WERI-Rb-1 (cell line): ENCODE data around the gene PHACTR1.

Experiments used
- DNase-seq: peaks from one replicate; pipeline ENCODE4 v3.0.0-alpha.2; 2020
- H3K27ac ChIP-seq: fragments of 250-450 bp; sonication (Bioruptor Pico); 2 replicates; pipeline ENCODE4 v1.5.1; 2020; ENCODE audit warnings: mild to moderate bottlenecking, moderate library complexity
- H3K27me3 ChIP-seq: fragments of 250-450 bp; sonication (Bioruptor Pico); 2 replicates; pipeline ENCODE4 v1.5.1; 2021; ENCODE audit warnings: mild to moderate bottlenecking, low read depth, moderate library complexity; ENCODE audit not compliant: insufficient read depth, severe bottlenecking
- H3K36me3 ChIP-seq: fragments of 250-450 bp; sonication (Bioruptor Pico); 2 replicates; pipeline ENCODE4 v1.5.1; 2020; ENCODE audit warnings: mild to moderate bottlenecking, moderate library complexity
- H3K4me3 ChIP-seq: 2 replicates; pipeline ENCODE4 v1.5.1; 2011; ENCODE audit warnings: low read depth, mild to moderate bottlenecking, control low read depth, low read length
- H3K9me3 ChIP-seq: fragments of 250-450 bp; sonication (Bioruptor Pico); 2 replicates; pipeline ENCODE4 v1.5.1; 2021; ENCODE audit warnings: mild to moderate bottlenecking, moderate library complexity; ENCODE audit not compliant: severe bottlenecking
- TF ChIP-seq, protein P1 (sequence below): IDR thresholded peaks from 2 replicates; pipeline ENCODE4 v1.5.1; 2011; ENCODE audit warnings: low read depth, mild to moderate bottlenecking, control low read depth, inconsistent platforms, low read length

PHACTR1 gene

DNA sequence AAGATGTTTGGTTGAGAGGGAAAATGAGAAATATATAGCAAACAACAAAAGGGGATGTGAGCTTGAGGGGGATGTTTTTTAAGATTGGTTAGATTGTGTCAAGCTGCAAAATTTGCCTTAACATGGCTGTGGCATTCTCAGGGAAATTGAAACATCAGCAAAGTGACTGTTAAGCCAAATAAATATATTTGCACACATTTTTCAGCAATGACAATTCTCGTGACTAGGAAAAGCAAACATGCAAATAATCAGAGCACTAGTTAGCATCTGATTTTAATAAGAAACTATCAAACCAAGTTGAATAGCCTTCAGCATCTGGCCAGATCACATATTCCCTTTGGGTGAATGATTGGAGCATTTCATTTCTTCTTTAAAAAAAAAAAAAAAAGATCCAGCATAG lies 349.0 kb downstream of the PHACTR1 start:
- Histone ChIP-seq H3K4me3 (no peak overlapping the region), H3K36me3 (no peaks in the 10 kb centered on the region), H3K9me3 (no peaks in the 10 kb centered on the region), H3K27me3 (no peaks in the 10 kb centered on the region), H3K27ac (no peak overlapping the region)
- no peak for DNase-seq
- TF ChIP-seq, protein P1, sequence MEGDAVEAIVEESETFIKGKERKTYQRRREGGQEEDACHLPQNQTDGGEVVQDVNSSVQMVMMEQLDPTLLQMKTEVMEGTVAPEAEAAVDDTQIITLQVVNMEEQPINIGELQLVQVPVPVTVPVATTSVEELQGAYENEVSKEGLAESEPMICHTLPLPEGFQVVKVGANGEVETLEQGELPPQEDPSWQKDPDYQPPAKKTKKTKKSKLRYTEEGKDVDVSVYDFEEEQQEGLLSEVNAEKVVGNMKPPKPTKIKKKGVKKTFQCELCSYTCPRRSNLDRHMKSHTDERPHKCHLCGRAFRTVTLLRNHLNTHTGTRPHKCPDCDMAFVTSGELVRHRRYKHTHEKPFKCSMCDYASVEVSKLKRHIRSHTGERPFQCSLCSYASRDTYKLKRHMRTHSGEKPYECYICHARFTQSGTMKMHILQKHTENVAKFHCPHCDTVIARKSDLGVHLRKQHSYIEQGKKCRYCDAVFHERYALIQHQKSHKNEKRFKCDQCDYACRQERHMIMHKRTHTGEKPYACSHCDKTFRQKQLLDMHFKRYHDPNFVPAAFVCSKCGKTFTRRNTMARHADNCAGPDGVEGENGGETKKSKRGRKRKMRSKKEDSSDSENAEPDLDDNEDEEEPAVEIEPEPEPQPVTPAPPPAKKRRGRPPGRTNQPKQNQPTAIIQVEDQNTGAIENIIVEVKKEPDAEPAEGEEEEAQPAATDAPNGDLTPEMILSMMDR, result no peak

DNA sequence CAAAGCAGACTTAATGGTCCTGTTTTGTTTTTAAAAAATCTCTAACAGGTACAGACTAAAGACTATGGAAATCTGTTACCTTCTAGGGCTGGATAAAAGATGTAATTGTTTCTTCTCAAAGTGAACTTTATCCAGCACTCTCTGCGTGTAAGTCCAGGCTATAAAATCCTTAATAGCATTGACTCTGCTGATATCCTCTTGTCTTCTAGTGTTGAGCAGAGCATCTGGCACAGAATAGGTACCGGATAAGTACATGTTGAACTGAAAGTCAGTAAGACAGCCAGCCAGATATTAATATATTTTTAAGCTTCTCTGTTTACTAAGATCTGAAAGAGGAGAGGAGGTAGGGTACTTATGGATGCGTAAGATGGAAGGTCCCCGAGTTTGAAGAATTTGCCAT lies 349.5 kb downstream of the PHACTR1 start:
- no peaks in the 10 kb centered on the region for H3K9me3 ChIP-seq
- TF ChIP-seq, protein P1, result no peak
- H3K27ac ChIP-seq, result no peak overlapping the region
- no peaks in the 10 kb centered on the region for H3K27me3 ChIP-seq
- H3K36me3 ChIP-seq, result no peaks in the 10 kb centered on the region
- H3K4me3 ChIP-seq, result no peak overlapping the region
- DNase-seq, result no peak

- H3K27me3 ChIP-seq, result no peaks in the 10 kb centered on the region
- H3K36me3 ChIP-seq, result no peaks in the 10 kb centered on the region
- no peak for DNase-seq
- H3K9me3 ChIP-seq, result no peaks in the 10 kb centered on the region
- H3K4me3 ChIP-seq, result no peak overlapping the region
- TF ChIP-seq, protein P1, result no peak
- H3K27ac ChIP-seq, result no peak overlapping the region
These were observed 350.3 kb downstream of the PHACTR1 start for GRCh38 chr6:13066820-13067219.

DNA sequence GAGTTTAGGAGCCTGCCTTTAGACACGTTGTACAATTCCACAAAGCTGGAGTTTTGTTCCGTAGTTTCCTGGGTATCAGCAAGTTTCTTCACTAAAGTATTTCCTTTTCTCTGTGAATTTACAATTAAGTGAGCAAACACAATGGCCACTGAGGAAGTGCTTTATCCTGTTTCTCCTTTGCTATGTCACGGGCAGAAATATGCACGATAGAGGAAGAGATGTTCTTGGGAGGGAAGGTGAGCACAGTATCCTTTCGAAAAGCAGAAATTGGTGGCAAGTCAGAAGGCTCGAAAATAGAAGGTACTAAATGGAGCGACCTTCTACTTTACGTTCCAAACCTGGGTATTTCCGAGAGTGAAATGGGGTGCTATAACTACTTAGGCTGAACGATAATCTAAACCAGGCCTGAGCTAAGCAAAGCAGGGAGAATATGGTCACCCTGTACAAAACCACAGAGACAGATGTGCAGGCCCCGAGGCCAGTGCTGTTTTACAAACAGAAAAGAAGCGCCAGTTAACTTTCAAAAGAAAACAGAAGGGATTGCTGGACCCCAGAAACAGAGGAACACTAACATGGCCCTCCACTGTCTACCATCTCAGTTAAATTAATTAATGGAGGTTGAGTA lies 352.1 kb downstream of the PHACTR1 start:
- TF ChIP-seq, protein P1, result no peak
- Histone ChIP-seq H3K36me3 (no peaks in the 10 kb centered on the region), H3K9me3 (no peaks in the 10 kb centered on the region), H3K4me3 (no peak overlapping the region), H3K27me3 (no peaks in the 10 kb centered on the region), H3K27ac (no peak overlapping the region)
- DNase-seq, result no peak

DNA sequence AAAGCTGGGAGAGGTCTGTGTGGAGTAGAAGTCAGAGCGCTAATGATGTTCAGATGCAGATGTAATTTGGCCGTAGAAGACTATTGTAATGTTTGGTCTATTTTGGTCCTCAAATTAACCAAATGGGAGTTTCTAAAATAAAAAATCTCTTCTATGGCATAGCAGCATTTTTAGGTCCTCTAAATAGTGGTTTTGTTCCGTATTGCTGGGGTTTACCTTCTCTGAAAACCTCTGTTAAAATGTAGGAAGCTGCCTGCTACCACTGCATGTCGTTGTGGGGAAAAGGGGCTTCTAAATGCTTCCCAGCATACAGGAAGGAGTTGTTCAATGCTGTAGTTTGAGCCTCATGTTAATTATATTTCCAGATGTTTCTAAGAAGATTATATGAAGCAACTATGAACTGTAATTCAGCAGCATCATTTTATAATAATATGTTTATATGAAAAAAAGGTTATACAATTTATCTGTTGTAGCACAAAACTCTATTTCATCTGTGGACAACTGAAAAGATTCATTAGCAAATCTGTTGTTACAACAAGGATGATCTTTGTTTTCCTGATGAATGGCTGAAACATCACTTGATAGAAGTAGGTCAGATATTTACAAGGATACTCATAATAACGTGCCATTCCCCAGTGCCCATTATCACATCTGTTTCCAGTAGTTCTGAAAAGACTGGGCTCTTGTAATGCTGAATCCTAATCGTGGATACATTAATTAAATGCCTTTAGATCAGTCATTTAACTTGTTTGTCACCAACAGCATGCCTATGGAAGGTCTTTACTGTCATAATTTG lies 355.2 kb downstream of the PHACTR1 start:
- Histone ChIP-seq H3K27me3 (no peaks in the 10 kb centered on the region), H3K27ac (no peak overlapping the region), H3K9me3 (no peaks in the 10 kb centered on the region), H3K36me3 (no peaks in the 10 kb centered on the region), H3K4me3 (no peak overlapping the region)
- TF ChIP-seq, protein P1, result no peak
- DNase-seq, result no peak
